ENCODE data around the gene EIF3M. TPM values are rescaled to one million over a fixed set of nuclear protein-coding genes. Genes with fewer than 3 reads are reported as not detected.

EIF3M gene
- total RNA-seq, 2 donors from 2014 or later = 190 to 347 TPM

DNA sequence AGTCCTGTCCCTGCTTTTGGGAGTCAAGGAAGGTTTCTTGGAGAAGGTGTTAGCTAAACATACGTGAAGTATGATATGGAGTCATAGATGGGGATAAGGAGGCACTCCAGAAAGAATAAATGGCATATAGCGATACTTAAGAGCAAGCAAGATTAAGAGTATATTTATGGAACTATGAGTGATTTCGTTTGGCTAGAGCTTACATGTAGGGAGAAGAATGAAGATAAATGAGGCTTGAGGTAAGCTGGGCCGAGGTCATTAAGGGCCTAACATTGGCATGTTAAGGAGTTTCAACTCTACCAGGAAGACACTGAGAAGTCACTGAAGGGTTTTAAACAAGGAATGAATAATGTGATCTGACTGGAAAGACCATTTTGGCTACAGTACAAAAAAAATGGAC lies 33.3 kb downstream of the EIF3M start:
- H3K4me1 ChIP-seq (ENCODE audit: control insufficient read depth in 1 of 2, low read depth in 2 of 2) = no peaks in the 10 kb centered on the region
- H3K9me3 ChIP-seq = peaks cover 4% of the 10 kb centered on the region
- no peak overlapping the region for H3K4me3 ChIP-seq
- no peaks in the 10 kb centered on the region for H3K27me3 ChIP-seq (replicated peaks; ENCODE audit: insufficient read depth)
- H3K36me3 ChIP-seq = no peaks in the 10 kb centered on the region
- no peak for DNase-seq (ENCODE audit: low spot score)
- TF ChIP-seq CTCF (IDR thresholded peaks at IDR 0.05) = no peak
- ATAC-seq (ENCODE audit: insufficient number of reproducible peaks, low FRiP score, low read depth) = no peak
- no peak overlapping the region for H3K27ac ChIP-seq

DNA sequence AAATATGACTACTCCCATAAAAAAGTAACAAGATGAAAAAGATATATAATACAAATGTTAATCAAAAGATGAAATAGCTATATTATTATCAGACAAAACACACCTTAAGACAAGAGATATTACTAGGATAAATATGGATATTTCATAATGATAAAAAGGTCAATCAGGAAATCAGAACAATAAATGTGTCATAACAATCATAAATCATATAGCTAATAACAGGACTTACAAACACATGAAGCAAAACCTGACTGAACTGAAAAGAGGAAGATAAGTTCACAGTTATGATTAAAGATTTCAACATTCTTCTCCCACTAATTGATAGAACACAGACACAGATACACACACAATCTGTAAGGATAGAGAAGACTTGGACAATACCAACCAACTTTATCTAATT lies 47.2 kb downstream of the EIF3M start:
- Histone ChIP-seq H3K4me3 (no peak overlapping the region), H3K27me3 (replicated peaks; ENCODE audit: insufficient read depth) (no peaks in the 10 kb centered on the region), H3K36me3 (no peaks in the 10 kb centered on the region), H3K9me3 (no peaks in the 10 kb centered on the region), H3K27ac (no peak overlapping the region), H3K4me1 (ENCODE audit: control insufficient read depth in 1 of 2, low read depth in 2 of 2) (no peaks in the 10 kb centered on the region)
- DNase-seq (ENCODE audit: low spot score) (no peak), ATAC-seq (ENCODE audit: insufficient number of reproducible peaks, low FRiP score, low read depth) (no peak)
- no peak for TF ChIP-seq CTCF (IDR thresholded peaks at IDR 0.05)

DNA sequence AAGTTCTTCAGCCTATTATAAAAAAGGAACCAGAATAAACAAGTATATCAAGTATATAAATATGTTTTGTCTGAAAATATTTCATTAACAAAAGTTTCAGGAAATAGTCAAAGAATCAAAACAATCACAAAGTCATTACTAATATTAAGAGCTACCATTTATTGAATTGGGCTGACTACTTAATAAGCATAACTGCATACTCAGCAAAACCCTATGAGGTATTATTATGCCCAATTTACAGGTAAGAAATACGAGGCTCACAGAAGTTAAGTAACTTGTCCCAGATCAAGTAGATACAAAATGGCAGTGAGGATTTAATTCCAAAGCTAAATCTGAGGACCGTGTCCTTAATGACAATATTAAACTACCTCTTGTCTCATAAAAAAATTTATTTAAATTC lies 52.2 kb downstream of the EIF3M start:
- Histone ChIP-seq H3K27me3 (replicated peaks; ENCODE audit: insufficient read depth) (no peaks in the 10 kb centered on the region), H3K9me3 (no peaks in the 10 kb centered on the region), H3K4me1 (ENCODE audit: control insufficient read depth in 1 of 2, low read depth in 2 of 2) (no peaks in the 10 kb centered on the region), H3K27ac (no peak overlapping the region), H3K4me3 (no peak overlapping the region), H3K36me3 (no peaks in the 10 kb centered on the region)
- no peak for TF ChIP-seq CTCF (IDR thresholded peaks at IDR 0.05)
- no peak for DNase-seq (ENCODE audit: low spot score)
- ATAC-seq (ENCODE audit: insufficient number of reproducible peaks, low FRiP score, low read depth) = no peak

DNA sequence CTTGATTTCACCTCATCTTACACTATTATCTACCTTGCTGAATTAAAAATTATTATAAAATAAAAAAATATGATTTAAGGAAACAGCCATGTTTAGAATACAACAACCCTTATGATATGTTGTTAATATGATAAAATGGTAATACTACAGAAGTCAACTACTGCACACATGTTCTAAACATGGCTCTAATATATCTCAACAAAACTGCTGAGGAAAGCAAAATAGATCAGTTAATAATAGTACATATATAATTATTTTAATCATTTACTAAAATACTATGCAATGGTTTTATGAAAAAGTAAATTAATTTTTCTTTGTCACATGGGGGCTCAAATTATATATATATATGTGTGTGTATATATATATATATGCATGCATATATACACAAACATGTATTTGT lies 57.7 kb downstream of the EIF3M start:
- H3K36me3 ChIP-seq = no peaks in the 10 kb centered on the region
- no peak overlapping the region for H3K4me3 ChIP-seq
- ATAC-seq (ENCODE audit: insufficient number of reproducible peaks, low FRiP score, low read depth) (no peak), DNase-seq (ENCODE audit: low spot score) (no peak)
- H3K27me3 ChIP-seq (replicated peaks; ENCODE audit: insufficient read depth) = no peaks in the 10 kb centered on the region
- no peak for TF ChIP-seq CTCF (IDR thresholded peaks at IDR 0.05)
- H3K9me3 ChIP-seq = no peaks in the 10 kb centered on the region
- H3K4me1 ChIP-seq (ENCODE audit: control insufficient read depth in 1 of 2, low read depth in 2 of 2) = no peaks in the 10 kb centered on the region
- no peak overlapping the region for H3K27ac ChIP-seq

GRCh38 chr11:32643526-32643925 lies 59.9 kb downstream of the EIF3M start:
- ATAC-seq (ENCODE audit: insufficient number of reproducible peaks, low FRiP score, low read depth) = no peak
- DNase-seq (ENCODE audit: low spot score) = no peak
- no peak for TF ChIP-seq CTCF (IDR thresholded peaks at IDR 0.05)
- Histone ChIP-seq H3K27me3 (replicated peaks; ENCODE audit: insufficient read depth) (no peaks in the 10 kb centered on the region), H3K9me3 (no peaks in the 10 kb centered on the region), H3K27ac (no peak overlapping the region), H3K4me3 (no peak overlapping the region), H3K36me3 (no peaks in the 10 kb centered on the region), H3K4me1 (ENCODE audit: control insufficient read depth in 1 of 2, low read depth in 2 of 2) (no peaks in the 10 kb centered on the region)

Other genes with a start within 250 kb of the EIF3M start
- 1 to 10 TPM in 1 of 2 donors, not detected in 1; 1.1 TPM for gene WT1, start 148.3 kb upstream of the EIF3M start, total RNA-seq
- gene CCDC73, start 210.8 kb downstream of the EIF3M start, total RNA-seq = under 1 TPM in 1 of 2 donors, not detected in 1; 0.28 TPM
- 1 to 10 TPM; 2.3 to 5.1 TPM for gene PRRG4, start 246.1 kb downstream of the EIF3M start, total RNA-seq

Data from thoracic aorta (tissue), 2 donors.